ENCODE data around the gene THOC5.

Gene THOC5

GRCh38 chr22:29476116-29476515 is 77.4 kb downstream of the THOC5 start:
- DNase-seq (ENCODE audit: low spot score), result no peak

GRCh38 chr22:29475550-29475949 is 78.0 kb downstream of the THOC5 start:
- DNase-seq (ENCODE audit: low spot score), result no peak

GRCh38 chr22:29473001-29473400 is 80.6 kb downstream of the THOC5 start:
- DNase-seq (ENCODE audit: low spot score), result no peak

- peak; percentile 71 for DNase-seq (ENCODE audit: low spot score)
These were observed 83.2 kb downstream of the THOC5 start for GRCh38 chr22:29470159-29470855.

GRCh38 chr22:29469755-29470154 is 83.8 kb downstream of the THOC5 start:
- DNase-seq (ENCODE audit: low spot score), result peak; percentile 10

- no peak for DNase-seq (ENCODE audit: low spot score)
These were observed 89.0 kb downstream of the THOC5 start for GRCh38 chr22:29464581-29464980.

GRCh38 chr22:29463629-29464028 is 89.9 kb downstream of the THOC5 start:
- DNase-seq (ENCODE audit: low spot score), result no peak

- DNase-seq (ENCODE audit: low spot score), result no peak
These were observed 92.3 kb downstream of the THOC5 start for GRCh38 chr22:29461263-29461662.

- DNase-seq (ENCODE audit: low spot score), result no peak
These were observed 93.8 kb downstream of the THOC5 start for GRCh38 chr22:29459773-29460172.

- DNase-seq (ENCODE audit: low spot score), result no peak
These were observed 95.0 kb downstream of the THOC5 start for GRCh38 chr22:29458551-29458950.

- DNase-seq (ENCODE audit: low spot score), result peak; percentile 27
These were observed 95.8 kb downstream of the THOC5 start for GRCh38 chr22:29457730-29458129.

- peak; percentile 59 for DNase-seq (ENCODE audit: low spot score)
These were observed 97.3 kb downstream of the THOC5 start for GRCh38 chr22:29456211-29456671.

Data from kidney tubule cell (primary cell).